Liver (tissue), 9 donors: ENCODE results near the gene WFIKKN1. TPM values are rescaled to one million over a fixed set of nuclear protein-coding genes. Genes with fewer than 3 reads are reported as not detected.

Experiments used
- DNase-seq: peaks from one replicate; pipeline ENCODE4 v3.0.0-alpha.2; 2017; ENCODE audit warnings: low spot score
- H3K27ac ChIP-seq, 2 donors: one replicate each; pipeline ENCODE4 v1.7.0; 2013; ENCODE audit warnings: inconsistent platforms in 2 of 2, low read length in 2 of 2, control low read depth in 1 of 2, low read depth in 1 of 2, mild to moderate bottlenecking in 1 of 2
- H3K27me3 ChIP-seq, 4 donors: one replicate each; pipeline versions ENCODE4 v1.6.1 to v1.7.0; 2013; ENCODE audit warnings: low read length in 3 of 4, inconsistent platforms in 1 of 4, mild to moderate bottlenecking in 1 of 4, moderate library complexity in 1 of 4; ENCODE audit not compliant: control insufficient read depth in 4 of 4, insufficient read depth in 4 of 4
- H3K36me3 ChIP-seq, 4 donors: one replicate each; pipeline versions ENCODE4 v1.6.1 to v1.7.0; 2013; ENCODE audit warnings: low read length in 3 of 4, mild to moderate bottlenecking in 3 of 4, low read depth in 1 of 4, moderate library complexity in 1 of 4; ENCODE audit not compliant: control insufficient read depth in 4 of 4, insufficient read depth in 3 of 4
- H3K4me1 ChIP-seq, 4 donors: one replicate each; pipeline versions ENCODE4 v1.6.1 to v1.7.0; 2013; ENCODE audit warnings: low read length in 3 of 4, mild to moderate bottlenecking in 3 of 4, moderate library complexity in 1 of 4; ENCODE audit not compliant: control insufficient read depth in 4 of 4, insufficient read depth in 4 of 4
- H3K4me3 ChIP-seq, 3 donors: one replicate each; pipeline versions ENCODE4 v1.6.1 to v1.7.0; 2013; ENCODE audit warnings: low read length in 3 of 3, control low read depth in 1 of 3, low read depth in 1 of 3, mild to moderate bottlenecking in 1 of 3
- H3K9ac ChIP-seq, 2 donors: one replicate each; pipeline ENCODE4 v1.7.0; 2013; ENCODE audit warnings: low read length in 2 of 2, mild to moderate bottlenecking in 2 of 2, moderate library complexity in 2 of 2, control low read depth in 1 of 2, low read depth in 1 of 2
- H3K9me3 ChIP-seq, 4 donors: one replicate each; pipeline versions ENCODE4 v1.6.1 to v1.7.0; 2013; ENCODE audit warnings: low read length in 3 of 4; ENCODE audit not compliant: control insufficient read depth in 4 of 4
- ATF3 ChIP-seq: IDR thresholded peaks from 2 replicates; pipeline ENCODE4 v1.6.1; 2016; ENCODE audit warnings: antibody characterized with exemption
- EGR1 ChIP-seq, 2 donors: IDR thresholded peaks; 2 replicates each; pipeline ENCODE4 v1.6.1; 2016 to 2018; ENCODE audit warnings: antibody characterized with exemption in 2 of 2, low read depth in 2 of 2
- FOXA1 ChIP-seq: IDR thresholded peaks from 2 replicates; pipeline ENCODE4 v1.6.1; 2016; ENCODE audit warnings: antibody characterized with exemption
- FOXA2 ChIP-seq: IDR thresholded peaks from 2 replicates; pipeline ENCODE4 v1.6.1; 2016; ENCODE audit warnings: antibody characterized with exemption
- GABPA ChIP-seq, 2 donors: IDR thresholded peaks in 1 of 2; conservative IDR thresholded peaks in 1 of 2; 2 replicates each; pipeline ENCODE4 v1.6.1; 2016; ENCODE audit warnings: antibody characterized with exemption in 2 of 2, mild to moderate bottlenecking in 1 of 2, moderate library complexity in 1 of 2
- HNF4A ChIP-seq, 2 donors: conservative IDR thresholded peaks; 2 replicates each; pipeline ENCODE4 v1.6.1; 2016; ENCODE audit warnings: antibody characterized with exemption in 2 of 2, mild to moderate bottlenecking in 2 of 2
- HNF4G ChIP-seq: IDR thresholded peaks from 2 replicates; pipeline ENCODE4 v1.6.1; 2016; ENCODE audit warnings: antibody characterized with exemption
- JUND ChIP-seq, 2 donors: IDR thresholded peaks; 2 replicates each; pipeline ENCODE4 v1.6.1; 2016; ENCODE audit warnings: antibody characterized with exemption in 2 of 2
- NR2F2 ChIP-seq: IDR thresholded peaks from 2 replicates; pipeline ENCODE4 v1.6.1; 2016; ENCODE audit warnings: antibody characterized with exemption
- RAD21 ChIP-seq, 2 donors: IDR thresholded peaks; 2 replicates each; pipeline ENCODE4 v1.6.1; 2016; ENCODE audit warnings: antibody characterized with exemption in 2 of 2, mild to moderate bottlenecking in 2 of 2
- REST ChIP-seq: IDR thresholded peaks from 2 replicates; pipeline ENCODE4 v1.6.1; 2016; ENCODE audit warnings: antibody characterized with exemption, mild to moderate bottlenecking
- RXRA ChIP-seq, 2 donors: IDR thresholded peaks; 2 replicates each; pipeline ENCODE4 v1.6.1; 2017 to 2018; ENCODE audit warnings: antibody characterized with exemption in 2 of 2, mild to moderate bottlenecking in 1 of 2
- TAF1 ChIP-seq: conservative IDR thresholded peaks from 2 replicates; pipeline ENCODE4 v1.6.1; 2016; ENCODE audit warnings: antibody characterized with exemption, mild to moderate bottlenecking
- WGBS: extraction: QIAGEN DNeasy Blood & Tissue Kit; methylation state at CpG from one replicate; pipeline ENCODE4 v1.1.7; 2013; 5-methylcytosine and 5-hydroxymethylcytosine counted together
- polyA plus RNA-seq, 2 donors: library from polyadenylated mRNA; stranded (reverse) in 1 of 2; unstranded in 1 of 2; fragments of 200-250 nt in 1 of 2; fragments of >200 nt in 1 of 2; fragmentation: Nextera tagmentation in 1 of 2; extraction: Ambion mirVana in 1 of 2; gene quantifications; one replicate each; pipeline versions ENCODE4 v1.2.1 to v1.2.3, GENCODE V29; 2013 to 2015
- total RNA-seq, 2 donors: library from RNA; depleted of rRNA; stranded (reverse); fragments of >200 nt; gene quantifications; one replicate each; pipeline ENCODE4 v1.2.3, GENCODE V29; 2014
- TF ChIP-seq, protein P1 (sequence below): IDR thresholded peaks from 2 replicates; pipeline ENCODE4 v1.6.1; 2016; ENCODE audit warnings: antibody characterized with exemption
- TF ChIP-seq, protein P2 (sequence below): IDR thresholded peaks from 2 replicates; pipeline ENCODE4 v1.6.1; 2016; ENCODE audit warnings: antibody characterized with exemption
- donor health status: healthy.
- donor health status: healthy.
- donor health status: healthy.
- donor health status: healthy.
- donor health status: healthy.

WFIKKN1 gene
- total and polyA plus RNA-seq, 4 donors, result 0.19 to 1.2 (median 0.46) TPM

GRCh38 chr16:609316-609715 lies 21.5 kb upstream of the WFIKKN1 start:
- WGBS, result 83% methylated on average over 13 of the region's 13 CpGs
- H3K27ac ChIP-seq, result peak overlapping the region; percentile 42
- H3K4me1 ChIP-seq, result peaks cover 2 to 17% (median 10%) of the 10 kb centered on the region in 4 donors
- peaks cover 0 to 4% (median 2%) of the 10 kb centered on the region in 4 donors for H3K36me3 ChIP-seq
- TF ChIP-seq, protein P1, sequence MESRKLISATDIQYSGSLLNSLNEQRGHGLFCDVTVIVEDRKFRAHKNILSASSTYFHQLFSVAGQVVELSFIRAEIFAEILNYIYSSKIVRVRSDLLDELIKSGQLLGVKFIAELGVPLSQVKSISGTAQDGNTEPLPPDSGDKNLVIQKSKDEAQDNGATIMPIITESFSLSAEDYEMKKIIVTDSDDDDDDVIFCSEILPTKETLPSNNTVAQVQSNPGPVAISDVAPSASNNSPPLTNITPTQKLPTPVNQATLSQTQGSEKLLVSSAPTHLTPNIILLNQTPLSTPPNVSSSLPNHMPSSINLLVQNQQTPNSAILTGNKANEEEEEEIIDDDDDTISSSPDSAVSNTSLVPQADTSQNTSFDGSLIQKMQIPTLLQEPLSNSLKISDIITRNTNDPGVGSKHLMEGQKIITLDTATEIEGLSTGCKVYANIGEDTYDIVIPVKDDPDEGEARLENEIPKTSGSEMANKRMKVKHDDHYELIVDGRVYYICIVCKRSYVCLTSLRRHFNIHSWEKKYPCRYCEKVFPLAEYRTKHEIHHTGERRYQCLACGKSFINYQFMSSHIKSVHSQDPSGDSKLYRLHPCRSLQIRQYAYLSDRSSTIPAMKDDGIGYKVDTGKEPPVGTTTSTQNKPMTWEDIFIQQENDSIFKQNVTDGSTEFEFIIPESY, result no peak
- no peak for TF ChIP-seq HNF4A (conservative IDR thresholded peaks at IDR 0.05)
- TF ChIP-seq NR2F2, result no peak
- no peak for TF ChIP-seq TAF1
- TF ChIP-seq RXRA (IDR thresholded peaks at IDR 0.05), result no peak
- TF ChIP-seq REST, result no peak
- TF ChIP-seq FOXA1, result no peak
- no peak for TF ChIP-seq ATF3
- no peak for TF ChIP-seq GABPA (IDR thresholded peaks at IDR 0.05 in 1 of 2, conservative IDR thresholded peaks at IDR 0.05 in 1 of 2)
- no peak for TF ChIP-seq RAD21 (IDR thresholded peaks at IDR 0.05)
- no peak for TF ChIP-seq FOXA2
- TF ChIP-seq JUND (IDR thresholded peaks at IDR 0.05), result no peak
- TF ChIP-seq, protein P2, sequence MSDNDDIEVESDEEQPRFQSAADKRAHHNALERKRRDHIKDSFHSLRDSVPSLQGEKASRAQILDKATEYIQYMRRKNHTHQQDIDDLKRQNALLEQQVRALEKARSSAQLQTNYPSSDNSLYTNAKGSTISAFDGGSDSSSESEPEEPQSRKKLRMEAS, result no peak
- no peak for TF ChIP-seq EGR1 (IDR thresholded peaks at IDR 0.05; ENCODE audit: low read depth in 2 of 2)
- no peak for TF ChIP-seq HNF4G
- H3K9ac ChIP-seq, result peak overlapping the region in 1 of 2 donors; percentile 25
- DNase-seq, result no peak
- no peaks in the 10 kb centered on the region for H3K27me3 ChIP-seq
- no peaks in the 10 kb centered on the region for H3K9me3 ChIP-seq
- H3K4me3 ChIP-seq, result no peak overlapping the region

- Histone ChIP-seq H3K27me3 (no peaks in the 10 kb centered on the region), H3K36me3 (peaks cover 0 to 8% (median 2%) of the 10 kb centered on the region in 4 donors), H3K27ac (peak overlapping the region; percentile 21 to 42), H3K4me3 (no peak overlapping the region), H3K9me3 (no peaks in the 10 kb centered on the region), H3K9ac (no peak overlapping the region), H3K4me1 (peaks cover 2 to 17% (median 10%) of the 10 kb centered on the region in 4 donors)
- TF ChIP-seq HNF4A (conservative IDR thresholded peaks at IDR 0.05), result peak; percentile 14 to 34
- no peak for TF ChIP-seq GABPA (IDR thresholded peaks at IDR 0.05 in 1 of 2, conservative IDR thresholded peaks at IDR 0.05 in 1 of 2)
- 68% methylated on average over 14 of the region's 14 CpGs for WGBS
- no peak for DNase-seq
Measured at GRCh38 chr16:609984-610383, 20.8 kb upstream of the WFIKKN1 start.
